Measurements from ENCODE around the gene OSBPL9.
"Not testable (repeated sequence)": the region's sequence is repeated elsewhere in the genome, so short reads cannot be mapped to it uniquely, and the experiment has no call there.

The OSBPL9 gene

DNA sequence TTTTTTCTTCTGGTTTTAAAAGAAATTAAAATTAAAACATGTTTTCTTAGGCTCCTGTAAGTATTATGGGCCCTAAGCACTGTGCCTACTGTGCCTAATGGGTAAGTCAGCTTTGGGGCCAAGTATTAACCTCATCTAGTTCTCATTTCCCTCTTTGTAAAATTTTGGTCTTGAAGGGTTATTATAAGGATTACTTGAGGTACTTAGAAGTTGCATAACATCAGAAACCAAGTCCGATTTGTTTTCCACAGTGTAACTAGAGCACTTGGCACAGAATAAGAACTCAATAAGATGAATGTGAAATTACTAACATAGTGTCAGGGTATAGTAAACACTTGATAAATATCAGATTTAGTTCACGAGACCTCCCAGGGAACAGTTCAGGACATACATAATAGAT, 16.4 kb upstream of the OSBPL9 start:
- DNase-seq (ENCODE audit: extremely low read depth, insufficient read length): no peak
- no peak overlapping the region for H3K4me3 ChIP-seq (replicated peaks; ENCODE audit: low read depth, low read length)
- TF ChIP-seq CTCF (IDR thresholded peaks at IDR 0.05; ENCODE audit: insufficient read depth, low read length, poor library complexity, severe bottlenecking): no peak

GRCh38 chr1:51600965-51601364, 15.9 kb upstream of the OSBPL9 start:
- Histone ChIP-seq H3K27me3 (replicated peaks; ENCODE audit: control insufficient read depth, insufficient read depth, low read length) (no peaks in the 10 kb centered on the region), H3K4me3 (replicated peaks; ENCODE audit: low read depth, low read length) (no peak overlapping the region), H3K36me3 (ENCODE audit: control insufficient read depth, insufficient read depth, low read length) (no peaks in the 10 kb centered on the region)
- no peak for TF ChIP-seq CTCF (IDR thresholded peaks at IDR 0.05; ENCODE audit: insufficient read depth, low read length, poor library complexity, severe bottlenecking)
- DNase-seq (ENCODE audit: extremely low read depth, insufficient read length): no peak

More for the DNA sequence above, 16.4 kb upstream of the OSBPL9 start:
- Histone ChIP-seq H3K36me3 (ENCODE audit: control insufficient read depth, insufficient read depth, low read length) (no peaks in the 10 kb centered on the region), H3K27me3 (replicated peaks; ENCODE audit: control insufficient read depth, insufficient read depth, low read length) (no peaks in the 10 kb centered on the region)

- Histone ChIP-seq H3K4me3 (replicated peaks; ENCODE audit: low read depth, low read length) (no peak overlapping the region), H3K27me3 (replicated peaks; ENCODE audit: control insufficient read depth, insufficient read depth, low read length) (no peaks in the 10 kb centered on the region), H3K36me3 (ENCODE audit: control insufficient read depth, insufficient read depth, low read length) (no peaks in the 10 kb centered on the region)
- TF ChIP-seq CTCF (IDR thresholded peaks at IDR 0.05; ENCODE audit: insufficient read depth, low read length, poor library complexity, severe bottlenecking): no peak
- DNase-seq (ENCODE audit: extremely low read depth, insufficient read length): no peak
Measured at GRCh38 chr1:51605961-51606723, 10.8 kb upstream of the OSBPL9 start.

DNA sequence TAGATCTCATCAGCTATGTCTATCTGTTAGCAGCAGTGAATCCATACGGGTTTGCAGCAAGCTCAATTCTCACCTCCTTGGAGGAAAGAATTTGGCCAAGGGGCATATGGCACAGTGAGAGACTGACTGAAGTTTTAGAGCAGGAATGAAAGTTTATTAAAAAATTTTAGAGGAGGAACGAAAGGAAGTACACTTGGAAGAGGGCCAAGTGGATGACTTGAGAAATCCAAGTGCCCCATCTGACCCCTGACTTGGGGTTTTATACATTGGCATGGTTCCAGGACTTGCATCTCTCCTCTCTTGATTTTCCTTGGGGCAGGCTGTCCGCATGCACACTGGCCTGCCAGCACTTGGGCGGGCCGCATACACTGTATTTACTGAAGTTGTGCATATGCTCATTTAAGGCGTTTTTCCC, 9.2 kb upstream of the OSBPL9 start:
- DNase-seq (ENCODE audit: extremely low read depth, insufficient read length): no peak
- no peak for TF ChIP-seq CTCF (IDR thresholded peaks at IDR 0.05; ENCODE audit: insufficient read depth, low read length, poor library complexity, severe bottlenecking)

DNA sequence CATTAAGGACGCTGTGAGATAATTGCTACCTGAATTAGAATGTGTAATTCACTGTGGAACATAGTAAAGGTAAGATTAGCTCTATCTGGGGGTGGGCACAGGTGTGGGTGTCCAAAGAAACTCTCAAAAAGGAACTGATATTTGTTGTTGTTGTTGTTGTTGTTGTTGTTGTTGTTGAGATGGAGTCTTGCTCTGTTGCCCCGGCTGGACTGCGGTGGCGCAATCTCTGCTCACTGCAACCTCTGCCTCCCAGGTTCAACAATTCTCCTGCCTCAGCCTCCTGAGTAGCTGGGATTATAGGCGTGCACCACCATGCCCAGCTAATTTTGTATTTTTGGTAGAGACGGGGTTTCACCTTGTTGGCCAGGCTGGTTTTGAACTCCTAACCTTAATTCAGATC, 6.8 kb upstream of the OSBPL9 start:
- DNase-seq (ENCODE audit: extremely low read depth, insufficient read length); H3K27me3 ChIP-seq (replicated peaks; ENCODE audit: control insufficient read depth, insufficient read depth, low read length); H3K36me3 ChIP-seq (ENCODE audit: control insufficient read depth, insufficient read depth, low read length); H3K4me3 ChIP-seq (replicated peaks; ENCODE audit: low read depth, low read length): not testable (repeated sequence)

More for the DNA sequence above, 9.2 kb upstream of the OSBPL9 start:
- Histone ChIP-seq H3K36me3 (ENCODE audit: control insufficient read depth, insufficient read depth, low read length) (no peaks in the 10 kb centered on the region), H3K4me3 (replicated peaks; ENCODE audit: low read depth, low read length) (no peak overlapping the region), H3K27me3 (replicated peaks; ENCODE audit: control insufficient read depth, insufficient read depth, low read length) (no peaks in the 10 kb centered on the region)

- Histone ChIP-seq H3K4me3 (replicated peaks; ENCODE audit: low read depth, low read length) (no peak overlapping the region), H3K27me3 (replicated peaks; ENCODE audit: control insufficient read depth, insufficient read depth, low read length) (no peaks in the 10 kb centered on the region), H3K36me3 (ENCODE audit: control insufficient read depth, insufficient read depth, low read length) (no peaks in the 10 kb centered on the region)
- no peak for DNase-seq (ENCODE audit: extremely low read depth, insufficient read length)
- no peak for TF ChIP-seq CTCF (IDR thresholded peaks at IDR 0.05; ENCODE audit: insufficient read depth, low read length, poor library complexity, severe bottlenecking)
Measured at GRCh38 chr1:51610637-51611036, 6.3 kb upstream of the OSBPL9 start.
